Measurements from ENCODE around the gene PAOX.

Gene PAOX

DNA sequence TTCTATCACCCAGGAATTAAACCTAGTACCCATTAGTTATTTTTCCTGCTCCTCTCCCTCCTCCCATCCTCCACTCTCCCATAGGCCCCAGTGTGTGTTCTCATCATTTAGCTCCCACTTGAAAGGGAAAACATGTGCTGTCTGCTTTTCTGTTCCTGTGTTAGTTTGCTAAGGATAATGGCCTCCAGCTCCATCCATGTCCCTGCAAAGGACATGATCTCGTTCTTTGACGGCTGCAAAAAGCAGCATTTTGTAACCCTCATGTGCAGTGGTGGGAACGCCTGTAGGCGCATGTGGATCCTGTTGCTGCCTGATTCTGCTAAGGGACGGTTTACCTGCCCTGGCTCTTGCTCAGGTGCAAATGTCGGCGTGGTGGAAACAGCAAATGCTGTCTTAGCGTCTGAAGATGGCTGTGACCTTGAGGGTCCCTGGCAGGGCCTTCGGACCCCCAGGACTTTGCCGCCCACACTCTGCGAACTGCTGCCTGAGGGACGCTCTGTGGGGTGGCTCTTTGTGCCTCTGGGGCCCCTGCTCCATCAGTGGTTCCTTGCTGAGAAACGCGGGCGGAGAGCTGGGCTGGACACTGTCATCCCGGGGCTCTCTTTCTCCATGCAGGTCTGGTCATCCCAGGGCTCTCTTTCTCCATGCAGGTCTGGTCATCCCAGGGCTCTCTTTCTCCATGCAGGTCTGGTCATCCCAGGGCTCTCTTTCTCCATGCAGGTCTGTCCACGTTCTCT lies 9.3 kb downstream of the PAOX start:
- DNase-seq, result no peak

DNA sequence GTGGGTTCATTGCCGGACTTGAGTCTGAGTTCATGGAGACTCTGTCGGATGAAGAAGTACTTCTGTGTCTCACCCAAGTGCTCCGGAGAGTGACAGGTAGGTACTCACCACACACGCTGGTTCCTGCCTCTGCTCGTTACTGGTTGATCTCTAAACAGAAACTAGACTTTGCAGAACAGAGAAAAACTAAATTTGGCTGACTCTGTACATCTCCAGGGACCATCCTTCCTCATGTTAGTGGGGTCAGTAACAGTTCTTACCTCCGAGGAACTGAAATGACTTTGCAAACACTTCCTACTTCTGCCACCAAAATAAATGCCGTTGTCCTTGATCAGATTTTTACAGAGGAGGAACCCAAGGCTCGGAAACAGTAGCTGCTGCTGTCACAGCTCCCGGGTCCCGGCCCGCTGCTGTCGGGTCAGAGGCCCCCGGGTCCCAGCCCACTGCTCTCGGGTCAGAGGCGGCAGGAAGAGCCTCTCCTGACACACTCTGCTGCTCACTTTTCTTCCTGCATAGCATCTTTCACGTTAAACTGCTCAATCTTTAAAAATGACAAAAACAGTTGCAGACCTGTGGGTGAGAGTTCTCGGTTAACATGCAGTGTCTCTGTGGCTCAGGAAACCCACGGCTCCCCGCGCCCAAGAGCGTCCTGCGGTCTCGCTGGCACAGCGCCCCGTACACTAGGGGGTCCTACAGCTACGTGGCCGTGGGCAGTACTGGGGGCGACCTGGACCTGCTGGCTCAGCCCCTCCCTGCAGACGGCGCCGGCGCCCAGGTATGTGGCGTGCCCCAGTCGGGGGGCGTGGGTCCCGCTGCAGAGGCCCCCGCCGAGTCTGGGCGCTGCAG lies 10.1 kb downstream of the PAOX start:
- peak in 1 of 2 donors; percentile 6 for DNase-seq

DNA sequence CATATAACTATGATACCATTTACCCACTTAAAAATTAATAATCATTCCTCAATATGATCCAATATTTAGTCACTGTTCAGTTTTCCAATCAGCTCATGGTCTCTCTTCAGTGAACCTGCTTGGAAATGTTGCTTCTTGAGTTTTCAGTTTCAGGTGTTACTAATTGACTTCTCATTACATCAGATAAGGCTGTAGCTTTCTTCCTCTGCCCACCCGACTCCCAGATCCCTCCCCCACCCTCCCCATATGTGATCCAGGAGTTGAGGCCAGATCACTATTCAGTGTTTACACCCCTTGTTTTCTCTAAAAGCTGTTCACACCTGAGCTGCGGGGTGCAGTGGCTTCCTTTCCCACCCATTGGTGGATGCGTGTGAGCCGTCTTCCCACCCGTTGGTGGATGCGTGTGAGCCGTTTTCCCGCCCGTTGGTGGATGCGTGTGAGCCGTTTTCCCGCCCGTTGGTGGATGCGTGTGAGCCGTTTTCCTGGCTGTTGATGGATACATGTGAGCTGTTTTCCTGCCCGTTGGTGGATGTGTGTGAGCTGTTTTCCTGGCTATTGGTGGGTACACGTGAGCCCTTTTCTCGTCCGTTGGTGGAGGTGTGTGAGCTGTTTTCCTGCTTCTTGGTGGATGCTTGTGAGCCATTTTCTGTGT lies 11.7 kb downstream of the PAOX start:
- no peak for DNase-seq

DNA sequence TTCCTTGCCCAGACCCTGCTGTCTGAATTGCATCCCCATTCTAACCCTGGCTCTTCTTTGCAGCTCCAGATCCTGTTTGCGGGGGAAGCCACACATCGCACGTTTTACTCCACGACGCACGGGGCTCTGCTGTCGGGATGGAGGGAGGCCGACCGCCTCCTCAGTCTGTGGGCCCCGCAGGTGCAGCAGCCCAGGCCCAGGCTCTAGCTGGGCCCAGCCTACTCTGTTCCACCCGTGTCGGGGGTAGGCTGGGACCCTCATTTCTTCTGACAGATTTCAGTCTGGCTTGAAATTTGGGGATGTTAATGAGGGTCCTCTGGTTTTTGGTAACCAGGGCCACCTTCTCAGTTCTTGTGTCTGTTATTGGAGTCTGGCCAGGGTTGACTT lies 12.2 kb downstream of the PAOX start:
- no peak for DNase-seq

DNA sequence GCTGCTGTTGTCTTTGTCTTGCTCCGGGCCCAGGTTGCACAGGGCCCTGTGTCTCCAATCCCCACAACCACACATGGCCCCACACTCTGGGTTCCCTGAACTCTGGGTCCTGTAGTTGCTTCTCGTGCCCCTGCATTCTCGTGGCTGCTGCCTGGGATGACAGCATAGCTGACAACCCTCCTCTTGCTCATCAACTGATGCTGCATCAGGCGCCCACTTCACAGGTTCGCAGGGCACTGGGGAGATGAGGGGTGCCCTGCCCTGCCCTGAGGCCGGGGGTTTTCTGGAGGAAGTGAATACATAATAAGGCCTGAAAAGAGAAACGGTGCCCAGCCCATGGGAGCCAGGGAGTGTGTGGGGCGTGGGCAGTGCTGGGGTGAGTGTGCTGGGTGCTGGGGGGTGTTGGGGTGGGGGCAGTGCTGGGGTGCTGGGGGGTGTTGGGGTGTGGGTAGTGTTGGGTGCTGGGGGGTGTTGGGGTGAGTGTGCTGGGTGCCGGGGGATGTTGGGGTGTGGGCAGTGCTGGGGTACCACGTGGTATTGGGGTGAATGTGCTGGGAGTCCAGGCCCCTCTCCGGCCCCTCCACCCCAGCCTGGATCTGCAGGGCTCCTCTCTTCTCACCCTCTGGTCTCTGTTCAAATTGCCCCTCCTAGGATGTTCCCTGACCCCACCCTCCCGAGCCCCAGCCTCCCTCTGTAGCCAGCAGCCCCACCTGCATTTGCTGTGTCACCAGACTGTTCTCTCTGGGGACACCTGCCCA lies 12.9 kb downstream of the PAOX start:
- peak in 1 of 2 donors; percentile 18 for DNase-seq

DNA sequence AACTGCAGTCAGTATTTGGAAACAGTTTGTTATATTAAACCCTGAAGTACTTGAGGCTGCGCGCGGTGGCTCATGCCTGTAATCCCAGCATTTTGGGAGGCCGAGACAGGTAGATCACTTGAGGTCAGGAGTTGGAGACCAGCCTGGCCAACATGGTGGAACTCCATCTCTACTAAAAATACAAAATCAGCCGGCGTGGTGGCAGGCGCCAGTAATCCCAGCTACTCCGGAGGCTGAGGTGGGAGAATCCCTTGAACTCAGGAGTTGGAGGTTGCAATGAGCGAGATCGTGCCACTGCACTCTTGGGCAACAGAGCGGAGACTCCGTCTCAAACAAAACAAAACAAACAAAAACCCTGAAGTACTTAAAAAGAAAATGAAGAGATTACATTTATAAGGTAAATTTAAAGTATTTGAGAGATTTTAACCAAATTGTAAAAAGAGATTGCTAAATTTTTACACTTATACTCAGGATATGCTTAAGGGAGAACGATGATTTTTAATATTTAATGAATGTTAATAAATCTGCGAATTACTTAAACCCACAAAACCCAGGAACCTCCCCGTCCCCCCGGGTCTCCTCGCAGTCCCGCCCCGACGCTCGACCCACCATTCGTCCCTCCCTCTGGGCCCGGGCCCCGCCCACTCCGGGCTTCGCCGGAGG lies 14.5 kb downstream of the PAOX start:
- no peak for DNase-seq

DNA sequence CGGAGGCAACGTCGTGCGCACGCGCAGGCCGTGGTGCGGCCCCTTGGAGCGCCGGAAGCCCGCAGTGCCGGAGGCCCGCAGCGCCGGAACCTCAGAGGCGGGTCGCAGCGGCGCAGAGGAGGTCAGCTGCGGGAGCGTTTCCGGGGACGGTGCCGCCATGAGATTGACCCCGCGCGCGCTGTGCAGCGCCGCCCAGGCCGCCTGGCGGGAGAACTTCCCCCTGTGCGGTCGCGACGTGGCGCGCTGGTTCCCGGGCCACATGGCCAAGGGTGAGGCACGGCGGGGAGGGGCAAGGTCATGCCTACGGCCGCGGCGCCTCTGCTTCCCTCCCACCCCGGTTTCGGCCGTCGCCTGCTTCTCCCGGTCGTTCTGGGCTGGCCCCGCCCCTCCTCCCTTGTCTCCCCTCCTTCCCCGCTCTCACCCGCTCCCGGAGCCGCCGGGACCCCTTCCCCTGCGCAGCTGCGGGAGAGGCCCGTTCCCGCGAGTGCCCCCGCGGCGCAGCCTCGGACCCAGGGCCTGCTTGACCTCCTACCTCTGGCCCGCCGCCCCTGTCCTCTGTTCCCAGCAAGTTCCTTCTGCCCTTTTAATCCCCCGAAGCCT lies 15.1 kb downstream of the PAOX start, which contains the start of gene MTG1:
Gene MTG1, plus strand, starts transcription at position 94 of the 600 bp plus-strand sequence. Its CDS starts 64 bp downstream, at position 158.
- DNase-seq, result peak; percentile 94 to 97

DNA sequence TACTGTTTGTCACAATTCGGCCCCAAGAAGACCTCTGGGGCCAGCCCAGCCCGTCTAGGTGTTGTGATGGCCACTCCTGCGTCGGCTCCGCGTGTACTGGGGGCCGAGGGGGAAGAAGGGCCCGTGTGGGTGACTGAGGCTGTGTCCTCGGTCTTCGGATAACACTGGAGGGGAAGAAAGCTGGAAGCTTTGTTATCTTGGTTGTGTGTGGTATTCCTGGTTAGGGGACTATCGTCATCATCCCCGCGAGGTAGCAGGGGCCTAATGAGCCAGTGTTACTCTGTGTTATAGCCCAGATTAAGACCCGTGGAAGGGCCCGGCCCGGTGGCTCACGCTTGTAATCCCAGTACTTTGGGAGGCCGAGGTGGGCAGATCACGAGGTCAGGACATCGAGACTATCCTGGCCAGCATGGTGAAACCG lies 15.7 kb downstream of the PAOX start:
- DNase-seq, result peak in 1 of 2 donors; percentile 10

DNA sequence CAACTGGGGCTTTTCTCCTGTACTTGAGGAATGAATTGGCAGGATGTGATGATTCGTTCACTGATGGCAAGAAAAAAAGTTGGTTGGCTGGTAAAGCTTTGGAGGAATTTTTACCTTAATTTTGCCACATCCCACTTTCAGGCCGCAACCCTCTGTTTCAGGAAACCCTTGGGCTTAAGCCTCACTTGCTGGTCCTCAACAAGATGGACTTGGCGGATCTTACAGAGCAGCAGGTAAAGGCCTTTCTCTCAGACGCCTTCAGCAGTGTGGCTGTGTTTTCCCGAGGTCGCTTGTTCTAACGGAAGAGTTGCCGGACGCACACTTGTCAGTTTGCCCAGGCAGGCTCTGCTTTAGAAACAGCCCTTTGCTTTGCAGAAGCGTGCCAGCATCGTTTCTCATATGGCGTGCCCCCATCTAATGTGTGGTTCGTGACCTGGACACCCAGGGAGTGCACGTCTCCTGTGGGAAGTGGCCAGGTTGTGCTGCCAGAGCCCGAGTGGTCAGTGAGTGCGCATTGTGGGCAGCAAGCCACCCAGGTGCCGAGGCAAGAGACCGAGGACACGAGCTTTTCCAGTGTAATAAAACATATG lies 17.1 kb downstream of the PAOX start:
- no peak for DNase-seq

DNA sequence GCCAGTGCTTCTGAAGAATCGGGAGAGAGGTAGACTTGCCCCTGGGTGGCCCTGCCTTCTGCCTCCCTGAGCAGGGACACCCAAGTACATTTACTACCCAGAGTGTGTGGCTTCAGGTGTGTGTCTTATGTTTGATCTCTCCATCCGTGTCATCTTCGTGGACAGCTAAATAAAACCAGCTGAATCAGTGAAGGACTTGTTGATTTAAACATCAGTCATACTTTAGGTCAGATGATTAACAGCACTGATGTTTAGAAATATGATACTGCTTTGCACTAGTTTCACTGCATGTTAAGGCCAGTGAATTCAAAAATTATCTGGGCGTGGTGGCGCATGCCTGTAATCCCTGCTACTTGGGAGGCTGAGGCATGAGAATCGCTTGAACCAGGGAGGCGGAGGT lies 18.9 kb downstream of the PAOX start:
- DNase-seq, result no peak

DNA sequence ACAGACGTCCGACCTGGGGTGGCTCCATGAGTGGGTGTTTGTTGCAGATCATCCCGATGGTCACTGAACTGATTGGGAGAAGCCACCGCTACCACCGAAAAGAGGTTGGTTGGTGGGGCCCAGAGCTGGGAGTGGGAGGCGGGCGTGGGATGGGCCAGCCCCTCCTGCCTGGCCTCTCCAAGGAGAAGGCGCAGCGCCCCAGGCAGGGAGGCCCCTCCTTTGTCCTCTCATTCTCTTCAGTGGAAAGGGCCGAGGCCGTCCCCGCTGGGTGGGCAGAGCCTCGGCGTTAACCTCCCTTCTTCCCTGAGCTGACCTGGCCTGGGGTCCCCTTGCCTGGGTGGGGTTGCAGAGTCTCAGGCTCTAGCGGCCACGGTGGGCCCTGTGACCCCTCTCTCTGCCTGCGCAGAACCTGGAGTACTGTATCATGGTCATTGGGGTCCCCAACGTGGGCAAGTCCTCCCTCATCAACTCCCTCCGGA lies 20.1 kb downstream of the PAOX start:
- DNase-seq, result no peak

DNA sequence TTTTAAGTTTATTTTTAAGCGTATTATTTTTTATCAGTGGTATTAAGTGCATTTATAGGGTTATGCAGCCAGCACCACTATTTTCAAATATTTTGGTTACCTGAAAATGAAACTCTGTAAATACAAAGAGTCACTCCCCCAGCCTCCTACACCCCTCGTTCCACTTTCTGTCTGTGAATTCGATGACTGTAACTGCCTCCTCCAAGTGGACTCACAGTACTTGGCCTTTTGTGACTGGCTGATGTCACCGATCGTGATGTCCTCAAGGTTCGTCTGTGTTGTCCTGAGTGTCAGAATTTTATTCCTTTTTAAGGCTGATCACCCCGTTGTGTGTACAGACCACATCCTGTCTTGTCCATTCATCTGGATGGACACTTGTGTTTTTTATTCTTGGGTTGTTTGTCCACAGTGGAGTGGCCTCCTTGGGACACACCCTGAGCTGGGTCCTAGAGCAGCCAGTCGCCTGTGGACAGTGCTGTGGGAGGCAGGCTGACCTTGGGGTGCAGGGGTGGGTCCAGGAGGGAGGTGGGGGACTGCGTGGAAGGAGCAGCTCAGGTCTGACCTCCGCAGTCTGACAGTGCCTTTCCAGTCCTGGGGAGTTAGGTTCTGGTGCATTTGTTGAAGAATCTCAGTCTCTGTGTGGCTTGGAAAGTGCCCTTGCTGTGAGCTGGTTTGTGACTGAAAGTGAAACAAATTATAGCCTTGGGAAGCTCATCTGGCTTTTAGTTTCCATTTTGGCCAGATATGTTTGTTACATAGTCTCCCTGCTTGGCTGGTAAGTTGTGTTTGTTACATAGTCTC lies 21.8 kb downstream of the PAOX start:
- no peak for DNase-seq

DNA sequence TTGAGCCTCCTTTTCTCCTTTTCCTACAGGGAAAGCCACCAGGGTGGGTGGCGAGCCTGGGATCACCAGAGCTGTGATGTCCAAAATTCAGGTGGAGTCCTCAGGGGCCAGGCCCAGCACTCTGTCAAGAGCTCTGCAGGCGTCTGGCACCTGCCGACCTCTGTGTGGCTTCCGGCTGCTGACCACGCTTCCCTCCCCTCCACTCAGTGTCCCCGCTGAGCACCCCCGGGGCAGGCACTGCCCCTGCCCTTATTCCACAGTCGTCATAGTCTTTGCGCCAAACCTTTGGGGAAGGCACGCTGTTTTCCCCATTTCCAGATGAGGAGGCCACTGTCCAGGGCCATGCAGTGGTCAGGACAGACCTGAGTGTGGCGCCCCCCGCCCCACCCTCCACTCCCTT lies 22.4 kb downstream of the PAOX start:
- no peak for DNase-seq

DNA sequence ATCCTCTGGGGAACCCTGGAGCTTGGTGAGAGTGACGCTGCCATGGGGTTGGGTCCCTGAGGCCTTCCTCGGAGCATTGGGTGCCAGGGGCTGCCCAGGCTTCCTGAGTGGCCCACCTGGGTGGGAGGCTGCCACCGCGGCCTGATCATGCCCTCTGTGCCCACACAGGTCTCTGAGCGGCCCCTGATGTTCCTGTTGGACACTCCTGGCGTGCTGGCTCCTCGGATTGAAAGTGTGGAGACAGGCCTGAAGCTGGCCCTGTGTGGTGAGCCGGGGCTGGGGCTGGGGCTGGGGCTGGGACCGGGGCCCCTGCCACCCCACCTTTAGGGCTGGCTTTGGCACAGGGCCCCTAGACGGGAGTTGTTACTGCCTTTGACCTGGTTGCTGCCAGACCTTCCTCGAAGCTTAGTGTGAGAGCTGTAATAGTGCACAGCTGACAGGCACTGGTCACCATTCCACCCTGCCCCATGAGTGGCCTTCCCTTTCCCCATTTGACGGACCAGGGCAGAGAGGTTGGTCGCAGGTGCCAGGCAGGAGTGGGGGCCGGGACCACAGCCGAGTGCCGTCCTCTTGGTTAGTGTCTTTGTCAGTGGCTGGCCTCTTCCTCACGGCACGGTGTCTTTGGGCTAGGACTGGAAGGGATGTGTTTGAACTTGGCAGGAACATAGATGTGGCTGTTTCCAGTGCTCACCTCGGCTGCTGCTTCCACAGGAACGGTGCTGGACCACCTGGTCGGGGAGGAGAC lies 23.1 kb downstream of the PAOX start:
- DNase-seq, result no peak

DNA sequence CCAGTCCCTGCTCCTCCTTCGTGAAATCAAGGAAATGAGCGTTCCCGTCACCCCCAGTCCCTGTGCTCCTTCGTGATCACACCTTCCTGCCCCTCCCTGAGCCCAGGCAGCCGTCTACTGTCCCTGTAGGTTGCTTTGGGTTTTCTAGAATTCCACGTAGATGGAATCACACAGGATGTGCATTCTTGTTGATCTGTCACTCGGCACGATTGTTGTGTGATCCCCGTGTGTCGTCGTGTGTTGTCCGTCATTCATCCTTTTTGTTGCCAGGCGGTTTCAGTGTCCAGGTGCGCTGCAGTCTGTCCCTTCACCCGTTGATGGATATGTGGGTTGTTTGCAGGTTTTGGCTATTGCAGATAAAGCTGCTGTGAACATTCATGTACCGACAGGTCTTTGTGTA lies 24.3 kb downstream of the PAOX start:
- no peak for DNase-seq

DNA sequence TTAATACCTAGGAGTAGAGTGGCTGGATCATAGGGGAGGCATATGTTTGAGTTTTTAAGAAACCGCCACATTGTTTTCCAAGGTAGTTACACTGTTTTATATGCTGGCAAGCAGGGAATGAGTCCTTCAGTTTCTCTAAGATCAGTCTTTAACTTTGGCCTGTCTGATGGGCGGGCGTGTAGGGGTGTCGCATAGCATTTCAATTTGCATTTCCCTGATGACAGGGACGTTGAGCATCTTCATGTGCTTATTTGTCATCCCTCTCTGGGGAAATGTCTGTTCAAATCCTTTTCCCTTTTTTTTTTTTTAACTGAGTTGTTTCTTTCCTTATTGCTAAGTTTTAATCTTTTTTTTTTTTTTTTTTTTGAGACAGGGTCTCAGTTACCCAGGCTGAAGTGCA lies 24.7 kb downstream of the PAOX start:
- DNase-seq, result peak in 1 of 2 donors; percentile 35

DNA sequence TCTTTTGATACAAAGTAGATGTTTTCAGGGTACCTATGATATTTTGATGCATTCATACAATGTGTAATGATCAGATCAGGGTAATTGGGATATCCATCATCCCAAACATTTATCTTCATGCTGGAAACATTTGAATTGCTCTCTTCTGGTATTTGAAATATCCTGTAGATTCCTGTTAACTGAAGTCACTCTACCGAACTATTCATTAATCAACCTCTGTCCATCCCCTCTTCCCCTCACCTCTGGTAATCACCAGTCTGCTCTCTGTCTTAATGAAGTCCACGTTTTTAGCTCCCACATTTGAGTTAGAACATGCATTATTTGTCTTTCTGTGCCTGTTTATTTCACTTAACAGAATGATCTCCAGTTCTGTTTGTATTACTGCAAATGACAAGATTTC lies 26.2 kb downstream of the PAOX start:
- DNase-seq, result no peak

DNA sequence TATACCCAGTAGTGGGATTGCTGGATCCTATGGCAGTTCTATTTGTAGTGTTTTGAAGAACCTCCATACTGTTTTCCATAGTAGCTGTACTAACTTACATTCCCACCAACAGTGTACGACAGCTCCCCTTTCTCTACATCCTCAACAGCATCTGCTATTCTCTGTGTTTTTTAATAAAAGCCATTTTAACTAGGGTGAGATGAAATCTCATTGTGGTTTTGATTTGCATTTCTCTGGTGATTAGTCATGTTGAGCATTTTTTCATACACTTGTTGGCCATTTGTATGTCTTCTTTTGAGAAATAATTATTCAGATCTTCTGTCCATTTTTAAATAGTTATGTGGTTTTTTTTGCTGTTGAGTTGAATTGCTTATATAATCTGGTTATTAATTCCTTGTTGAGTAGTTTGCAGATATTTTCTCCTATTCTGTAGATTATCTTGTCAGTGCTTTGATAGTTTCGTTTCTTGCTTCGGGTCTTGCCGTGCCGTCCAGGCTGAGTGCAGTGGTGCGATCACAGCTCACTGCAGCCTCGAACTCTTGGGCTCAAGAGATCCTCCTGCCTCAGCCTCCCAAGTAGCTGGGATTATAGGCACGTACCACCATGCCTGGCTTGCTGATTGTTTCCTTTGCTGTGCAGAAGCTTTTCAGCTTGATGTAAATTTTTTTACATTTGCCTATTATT lies 26.9 kb downstream of the PAOX start:
- no peak for DNase-seq

Measured in inflammatory macrophage treated with lipopolysaccharide for 1 hour (primary cell).